ENCODE measurements around the gene CACUL1. TPM values are rescaled to one million over a fixed set of nuclear protein-coding genes. Genes with fewer than 3 reads are reported as not detected.
"Not testable (repeated sequence)": the region's sequence is repeated elsewhere in the genome, so short reads cannot be mapped to it uniquely, and the experiment has no call there.

CACUL1 gene
- total and polyA plus RNA-seq, 2 donors, result 11.0 to 60.3 TPM

GRCh38 chr10:118758449-118758848 lies 3.7 kb upstream of the CACUL1 start:
- DNase-seq (ENCODE audit: extremely low spot score), result no peak
- H3K36me3 ChIP-seq (ENCODE audit: insufficient read depth), result no peaks in the 10 kb centered on the region
- H3K27ac ChIP-seq (ENCODE audit: low read depth), result no peak overlapping the region
- H3K4me1 ChIP-seq (ENCODE audit: insufficient read depth), result no peaks in the 10 kb centered on the region
- 78% methylated on average over 1 of the region's 1 CpG for WGBS
- H3K4me3 ChIP-seq (ENCODE audit: low read depth, low read length), result no peak overlapping the region

DNA sequence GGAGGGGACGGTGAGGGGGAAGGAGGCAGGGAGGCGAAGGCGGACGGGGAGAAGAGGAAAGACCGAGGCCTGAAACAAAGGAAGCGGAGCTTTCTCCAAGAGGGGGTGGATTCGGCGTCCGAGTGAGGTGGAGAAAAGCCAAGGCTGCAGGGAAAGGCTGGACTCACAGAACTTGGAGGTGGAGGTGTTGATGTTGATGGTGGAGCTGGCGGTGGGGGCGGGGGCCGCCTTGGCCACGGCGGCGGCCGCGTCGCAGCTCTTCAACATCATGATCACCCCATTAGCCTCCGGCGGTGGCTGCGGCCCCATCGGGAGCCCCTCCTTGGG lies 578 bp downstream of the CACUL1 start:
- Histone ChIP-seq H3K4me1 (ENCODE audit: insufficient read depth) (no peaks in the 10 kb centered on the region), H3K4me3 (ENCODE audit: low read depth, low read length) (peak overlapping the region; percentile 84), H3K27ac (ENCODE audit: low read depth) (peak overlapping the region; percentile 75), H3K36me3 (ENCODE audit: insufficient read depth) (no peaks in the 10 kb centered on the region)
- under 1% methylated on average over 22 of the region's 22 CpGs for WGBS
- no peak for DNase-seq (ENCODE audit: extremely low spot score)

GRCh38 chr10:118753331-118754228 lies 1.2 kb downstream of the CACUL1 start:
- no peaks in the 10 kb centered on the region for H3K4me1 ChIP-seq (ENCODE audit: insufficient read depth)
- no peaks in the 10 kb centered on the region for H3K36me3 ChIP-seq (ENCODE audit: insufficient read depth)
- no peak overlapping the region for H3K27ac ChIP-seq (ENCODE audit: low read depth)
- peak overlapping the region; percentile 84 for H3K4me3 ChIP-seq (ENCODE audit: low read depth, low read length)
- no peak for DNase-seq (ENCODE audit: extremely low spot score)
- 3% methylated on average over 17 of the region's 17 CpGs for WGBS

GRCh38 chr10:118752409-118752808 lies 2.4 kb downstream of the CACUL1 start:
- Histone ChIP-seq H3K36me3 (ENCODE audit: insufficient read depth) (no peaks in the 10 kb centered on the region), H3K4me3 (ENCODE audit: low read depth, low read length) (no peak overlapping the region), H3K4me1 (ENCODE audit: insufficient read depth) (no peaks in the 10 kb centered on the region), H3K27ac (ENCODE audit: low read depth) (no peak overlapping the region)
- no peak for DNase-seq (ENCODE audit: extremely low spot score)
- WGBS, result 65% methylated on average over 3 of the region's 3 CpGs

- H3K27ac ChIP-seq (ENCODE audit: low read depth), result no peak overlapping the region
- WGBS, result 93% methylated on average over 1 of the region's 1 CpG
- no peak for DNase-seq (ENCODE audit: extremely low spot score)
- H3K36me3 ChIP-seq (ENCODE audit: insufficient read depth), result no peaks in the 10 kb centered on the region
- H3K4me1 ChIP-seq (ENCODE audit: insufficient read depth), result no peaks in the 10 kb centered on the region
- no peak overlapping the region for H3K4me3 ChIP-seq (ENCODE audit: low read depth, low read length)
Measured at GRCh38 chr10:118751265-118751664, 3.5 kb downstream of the CACUL1 start.

DNA sequence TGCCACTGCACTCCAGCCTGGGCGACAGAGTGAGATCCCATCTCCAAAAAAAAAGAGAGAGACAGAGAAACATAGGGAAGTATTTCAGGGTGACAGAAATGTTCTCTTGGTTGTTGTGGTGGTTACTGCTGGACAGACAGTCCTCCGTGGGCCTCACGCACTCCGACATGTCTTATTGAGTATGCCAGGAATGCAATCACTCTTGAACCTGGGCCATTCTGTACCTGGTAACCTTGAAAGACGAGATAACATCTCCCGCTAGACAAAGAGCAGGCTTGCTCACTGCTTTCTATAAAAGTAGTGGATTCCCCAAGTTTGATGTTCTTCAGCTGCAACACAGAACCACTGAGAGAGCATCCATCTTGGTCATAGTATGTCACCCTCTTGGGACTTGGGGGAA lies 6.7 kb downstream of the CACUL1 start:
- 83% methylated on average over 6 of the region's 6 CpGs for WGBS
- DNase-seq (ENCODE audit: extremely low spot score), result no peak
- Histone ChIP-seq H3K27ac (ENCODE audit: low read depth) (no peak overlapping the region), H3K4me1 (ENCODE audit: insufficient read depth) (no peaks in the 10 kb centered on the region), H3K36me3 (ENCODE audit: insufficient read depth) (no peaks in the 10 kb centered on the region), H3K4me3 (ENCODE audit: low read depth, low read length) (no peak overlapping the region)

DNA sequence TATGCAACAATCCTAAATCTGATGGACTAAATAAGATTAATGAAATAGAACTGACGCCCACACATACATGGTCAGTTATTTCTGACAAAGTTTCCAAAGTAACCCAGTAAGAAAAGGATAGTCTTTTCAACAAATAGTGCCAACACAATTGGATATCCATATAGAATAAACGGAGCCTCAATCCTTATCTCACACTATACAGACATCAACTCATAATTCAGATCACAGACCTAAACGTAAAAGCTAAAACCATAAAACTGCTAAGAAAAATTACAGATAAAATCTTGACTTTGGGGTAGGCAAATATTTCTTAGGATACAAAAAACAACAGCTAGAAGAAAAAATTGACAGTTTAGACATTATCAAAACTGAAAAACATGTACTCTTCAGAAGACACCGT lies 8.5 kb downstream of the CACUL1 start:
- 52% methylated on average over 4 of the region's 4 CpGs for WGBS
- H3K4me1 ChIP-seq (ENCODE audit: insufficient read depth), result no peaks in the 10 kb centered on the region

GRCh38 chr10:118745056-118745455 lies 9.7 kb downstream of the CACUL1 start:
- no peak for DNase-seq (ENCODE audit: extremely low spot score)
- WGBS, result 96% methylated on average over 4 of the region's 4 CpGs
- no peak overlapping the region for H3K27ac ChIP-seq (ENCODE audit: low read depth)

More for the DNA sequence above, 8.5 kb downstream of the CACUL1 start:
- Histone ChIP-seq H3K36me3 (ENCODE audit: insufficient read depth) (no peaks in the 10 kb centered on the region), H3K27ac (ENCODE audit: low read depth) (no peak overlapping the region), H3K4me3 (ENCODE audit: low read depth, low read length) (no peak overlapping the region)
- DNase-seq (ENCODE audit: extremely low spot score), result no peak

DNA sequence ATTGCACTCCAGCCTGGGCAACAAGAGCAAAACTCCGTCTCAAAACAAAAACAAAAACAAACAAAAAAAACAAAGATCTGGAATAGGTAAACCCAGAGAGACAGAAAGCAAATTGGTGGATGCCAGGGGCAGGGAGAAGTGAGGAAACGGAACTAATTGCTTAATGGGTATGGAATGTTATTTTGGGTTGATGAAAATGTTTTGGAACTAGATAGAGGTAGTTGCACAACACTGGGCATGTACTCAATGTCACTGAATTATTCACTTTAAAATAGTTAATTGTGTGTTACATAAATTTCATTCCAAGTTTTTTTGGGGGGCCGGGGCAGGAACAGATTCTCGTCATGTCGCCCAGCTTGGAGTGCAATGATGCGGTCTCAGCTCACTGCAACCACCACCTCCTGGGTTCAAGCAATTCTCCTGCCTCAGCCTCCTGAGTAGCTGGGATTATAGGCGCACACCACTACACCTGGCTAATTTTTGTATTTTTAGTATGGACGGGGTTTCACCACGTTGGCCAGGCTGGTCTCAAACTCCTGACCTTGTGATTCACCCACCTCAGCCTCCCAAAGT lies 10.3 kb downstream of the CACUL1 start:
- WGBS, result 95% methylated on average over 9 of the region's 9 CpGs
- not testable (repeated sequence) for DNase-seq (ENCODE audit: extremely low spot score); H3K4me3 ChIP-seq (ENCODE audit: low read depth, low read length); H3K27ac ChIP-seq (ENCODE audit: low read depth); H3K4me1 ChIP-seq (ENCODE audit: insufficient read depth); H3K36me3 ChIP-seq (ENCODE audit: insufficient read depth)

More at GRCh38 chr10:118745056-118745455, 9.7 kb downstream of the CACUL1 start:
- no peaks in the 10 kb centered on the region for H3K4me1 ChIP-seq (ENCODE audit: insufficient read depth)
- H3K36me3 ChIP-seq (ENCODE audit: insufficient read depth), result no peaks in the 10 kb centered on the region
- H3K4me3 ChIP-seq (ENCODE audit: low read depth, low read length), result no peak overlapping the region

GRCh38 chr10:118742782-118743181 lies 12.0 kb downstream of the CACUL1 start:
- H3K27ac ChIP-seq (ENCODE audit: low read depth), result no peak overlapping the region
- H3K4me3 ChIP-seq (ENCODE audit: low read depth, low read length), result no peak overlapping the region
- H3K4me1 ChIP-seq (ENCODE audit: insufficient read depth), result no peaks in the 10 kb centered on the region
- WGBS, result 59% methylated on average over 1 of the region's 1 CpG
- no peaks in the 10 kb centered on the region for H3K36me3 ChIP-seq (ENCODE audit: insufficient read depth)
- no peak for DNase-seq (ENCODE audit: extremely low spot score)

DNA sequence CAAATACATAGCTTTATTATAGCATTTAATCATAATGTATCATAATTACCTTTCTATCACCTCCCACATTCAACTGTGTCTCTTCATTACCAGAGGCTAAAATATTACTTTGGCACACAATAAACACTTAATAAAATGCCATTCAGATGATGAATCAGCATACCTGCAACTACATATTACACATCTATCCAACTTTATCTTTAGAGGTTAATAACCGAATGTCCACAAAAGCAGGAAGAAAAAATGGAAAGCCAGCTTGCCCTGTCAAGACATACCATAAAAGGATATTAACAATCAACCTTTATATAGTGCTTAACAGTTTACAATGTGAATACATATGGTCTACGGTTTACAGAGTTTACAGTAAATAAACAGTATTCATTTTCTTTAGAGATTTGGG lies 12.7 kb downstream of the CACUL1 start:
- no peak overlapping the region for H3K4me3 ChIP-seq (ENCODE audit: low read depth, low read length)
- no peak overlapping the region for H3K27ac ChIP-seq (ENCODE audit: low read depth)
- 28% methylated on average over 2 of the region's 2 CpGs for WGBS
- no peaks in the 10 kb centered on the region for H3K4me1 ChIP-seq (ENCODE audit: insufficient read depth)
- DNase-seq (ENCODE audit: extremely low spot score), result no peak
- H3K36me3 ChIP-seq (ENCODE audit: insufficient read depth), result no peaks in the 10 kb centered on the region

- whole genome bisulfite sequencing, result 41% methylated on average over 2 of the region's 2 CpGs
- no peaks in the 10 kb centered on the region for H3K4me1 ChIP-seq (ENCODE audit: insufficient read depth)
- no peak overlapping the region for H3K4me3 ChIP-seq (ENCODE audit: low read depth, low read length)
- H3K27ac ChIP-seq (ENCODE audit: low read depth), result no peak overlapping the region
- H3K36me3 ChIP-seq (ENCODE audit: insufficient read depth), result no peaks in the 10 kb centered on the region
- DNase-seq (ENCODE audit: extremely low spot score), result no peak
Measured at GRCh38 chr10:118738406-118738805, 16.4 kb downstream of the CACUL1 start.

- no peak overlapping the region for H3K27ac ChIP-seq (ENCODE audit: low read depth)
- WGBS, result 62% methylated on average over 3 of the region's 3 CpGs
Measured at GRCh38 chr10:118737603-118738302, 17.0 kb downstream of the CACUL1 start.

DNA sequence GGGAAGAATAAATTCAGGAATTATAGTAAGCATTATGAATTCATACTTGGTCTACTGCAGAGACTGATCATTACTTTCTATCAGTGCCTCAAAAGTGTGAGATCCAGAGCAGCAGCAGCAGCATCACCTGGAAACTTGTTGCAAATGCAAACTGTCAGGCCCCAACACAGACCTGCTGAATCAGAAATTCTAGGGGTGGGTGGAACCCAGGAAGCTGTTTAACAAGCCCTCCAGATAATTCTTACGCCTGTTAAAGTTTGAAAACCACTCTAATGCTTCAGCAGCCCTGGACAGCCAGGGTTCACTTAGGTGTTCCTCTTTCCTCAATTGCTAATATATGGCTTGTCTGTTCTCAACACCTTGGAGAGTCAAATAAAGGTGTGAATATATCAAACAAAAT lies 19.5 kb downstream of the CACUL1 start:
- no peak overlapping the region for H3K27ac ChIP-seq (ENCODE audit: low read depth)
- WGBS, result 76% methylated on average over 1 of the region's 1 CpG
- peaks cover 1% of the 10 kb centered on the region for H3K4me1 ChIP-seq (ENCODE audit: insufficient read depth)

More at GRCh38 chr10:118737603-118738302, 17.0 kb downstream of the CACUL1 start:
- no peak overlapping the region for H3K4me3 ChIP-seq (ENCODE audit: low read depth, low read length)
- no peaks in the 10 kb centered on the region for H3K4me1 ChIP-seq (ENCODE audit: insufficient read depth)
- H3K36me3 ChIP-seq (ENCODE audit: insufficient read depth), result no peaks in the 10 kb centered on the region
- DNase-seq (ENCODE audit: extremely low spot score), result no peak

More for the DNA sequence above, 19.5 kb downstream of the CACUL1 start:
- Histone ChIP-seq H3K4me3 (ENCODE audit: low read depth, low read length) (no peak overlapping the region), H3K36me3 (ENCODE audit: insufficient read depth) (no peaks in the 10 kb centered on the region)
- no peak for DNase-seq (ENCODE audit: extremely low spot score)

All from urinary bladder (tissue), 4 donors.